A549 (cell line): Measurements from ENCODE around the gene PLAGL2. TPM values are rescaled to one million over a fixed set of nuclear protein-coding genes. Genes with fewer than 3 reads are reported as not detected.

Experiments
- ATAC-seq, 2 experiments: fragments of 200-7000 bp in 1 of 2; fragments of >200 bp in 1 of 2; cut with Nextera tagmentation in 1 of 2; cut with Tn5 transposase in 1 of 2; 3 replicates each; pipeline versions ENCODE4 v1.8.0 to v1.9.1; 2018 to 2020; ENCODE audit warnings: mild to moderate bottlenecking in 1 of 2, moderate library complexity in 1 of 2
- CTCF ChIA-PET: fragments of 300-600 bp; sonication (Branson Sonifier 250); formaldehyde crosslinking; extraction: SDS; loops from one replicate; lab custom pipeline; 2021; ENCODE audit warnings: antibody characterized with exemption, inconsistent platforms; lab: Yijun Ruan, JAX
- POLR2A ChIA-PET: fragments of 350-600 bp; formaldehyde crosslinking; extraction: SDS; loops from one replicate; lab custom pipeline; 2021; ENCODE audit warnings: antibody characterized with exemption, inconsistent platforms; lab: Yijun Ruan, JAX
- DNase-seq, 2 experiments: peaks; one replicate each; pipeline versions ENCODE4 v3.0.0 to v3.0.0-alpha.2; 2011 to 2016; ENCODE audit warnings: low read depth in 1 of 2, low spot score in 1 of 2
- FAIRE-seq: peaks from 2 replicates; lab custom pipeline; 2011; peaks lifted over from hg19 to GRCh38; lab: Jason Lieb, UNC
- H3K27ac ChIP-seq, 2 experiments: fragments of >200 bp; sonication (Bioruptor Twin); formaldehyde crosslinking; 3 replicates each; pipeline ENCODE4 v1.5.1; 2016 to 2017
- H3K4me1 ChIP-seq: fragments of >200 bp; sonication (Bioruptor Twin); formaldehyde crosslinking; 3 replicates; pipeline ENCODE4 v1.6.1; 2016
- H3K4me2 ChIP-seq: fragments of >200 bp; sonication (Bioruptor Twin); formaldehyde crosslinking; 3 replicates; pipeline ENCODE4 v1.6.1; 2016
- H3K4me3 ChIP-seq: fragments of >200 bp; sonication (Bioruptor Twin); formaldehyde crosslinking; 3 replicates; pipeline ENCODE4 v1.5.1; 2016
- H3K9me3 ChIP-seq: fragments of >200 bp; sonication (Bioruptor Twin); formaldehyde crosslinking; 3 replicates; pipeline ENCODE4 v1.6.1; 2016
- CBX8 ChIP-seq: fragments of 200-600 bp; sonication (generic); IDR thresholded peaks from 2 replicates; pipeline ENCODE4 v1.6.1; 2016
- CHD2 ChIP-seq: fragments of 150-350 bp; IDR thresholded peaks from 2 replicates; pipeline ENCODE4 v1.6.1; 2014; ENCODE audit warnings: low read length; ENCODE audit not compliant: partially characterized antibody
- EHF ChIP-seq: fragments of 250-450 bp; sonication (Bioruptor Pico); IDR thresholded peaks from 2 replicates; pipeline ENCODE4 v1.5.0; 2020; ENCODE audit warnings: mild to moderate bottlenecking
- EP300 ChIP-seq, 2 experiments: fragments of >200 bp; sonication (Bioruptor Twin); formaldehyde crosslinking; IDR thresholded peaks; 2 replicates in 1 of 2; 3 replicates in 1 of 2; pipeline ENCODE4 v1.6.1; 2016 to 2017
- ESRRA ChIP-seq: fragments of 150-350 bp; IDR thresholded peaks from 2 replicates; pipeline ENCODE4 v1.6.1; 2014; ENCODE audit warnings: mild to moderate bottlenecking, low read length, borderline replicate concordance
- FOSB ChIP-seq: fragments of 250-450 bp; sonication (Bioruptor Pico); IDR thresholded peaks from 2 replicates; pipeline ENCODE4 v1.5.0; 2020; ENCODE audit warnings: mild to moderate bottlenecking, moderate library complexity
- GATA3 ChIP-seq: IDR thresholded peaks from 2 replicates; pipeline ENCODE4 v1.6.1; 2012; ENCODE audit warnings: borderline replicate concordance
- HDAC2 ChIP-seq: fragments of 200-600 bp; sonication (generic); IDR thresholded peaks from 2 replicates; pipeline ENCODE4 v1.6.1; 2016
- HOXB5 ChIP-seq: fragments of 250-450 bp; sonication (Bioruptor Pico); IDR thresholded peaks from 2 replicates; pipeline ENCODE4 v1.5.0; 2020; ENCODE audit warnings: mild to moderate bottlenecking, moderate library complexity
- KDM1A ChIP-seq: fragments of 200-600 bp; sonication (generic); IDR thresholded peaks from 2 replicates; pipeline ENCODE4 v1.6.1; 2016; ENCODE audit warnings: low read depth, mild to moderate bottlenecking
- MAFK ChIP-seq: fragments of 450-650 bp; IDR thresholded peaks from 2 replicates; pipeline ENCODE4 v1.6.1; 2014; ENCODE audit not compliant: partially characterized antibody
- NFE2L2 ChIP-seq: fragments of 150-350 bp; conservative IDR thresholded peaks from 2 replicates; pipeline ENCODE4 v1.6.1; 2014; ENCODE audit warnings: low read length
- NPAS2 ChIP-seq: fragments of 250-450 bp; sonication (Bioruptor Pico); IDR thresholded peaks from 2 replicates; pipeline ENCODE4 v1.8.0; 2022; ENCODE audit warnings: mild to moderate bottlenecking, moderate library complexity, borderline replicate concordance
- NR3C1 ChIP-seq: fragments of >200 bp; sonication (Bioruptor Twin); formaldehyde crosslinking; IDR thresholded peaks from 3 replicates; pipeline ENCODE4 v1.6.1; 2017
- PHF8 ChIP-seq: fragments of 200-600 bp; sonication (generic); IDR thresholded peaks from 2 replicates; pipeline ENCODE4 v1.6.1; 2016; ENCODE audit warnings: low read depth, mild to moderate bottlenecking, antibody characterized with exemption, moderate library complexity, borderline replicate concordance
- RARB ChIP-seq: fragments of 250-450 bp; sonication (Bioruptor Pico); IDR thresholded peaks from 2 replicates; pipeline ENCODE4 v1.8.0; 2021; ENCODE audit warnings: mild to moderate bottlenecking, moderate library complexity
- RCOR1 ChIP-seq: fragments of 150-350 bp; IDR thresholded peaks from 2 replicates; pipeline ENCODE4 v1.6.1; 2014; ENCODE audit warnings: antibody characterized with exemption, low read length, low read depth
- RFX5 ChIP-seq: fragments of 450-650 bp; IDR thresholded peaks from 2 replicates; pipeline ENCODE4 v1.7.1; 2014; ENCODE audit warnings: antibody characterized with exemption, mild to moderate bottlenecking, moderate library complexity
- RNF2 ChIP-seq: fragments of 200-600 bp; sonication (generic); IDR thresholded peaks from 2 replicates; pipeline ENCODE4 v1.6.1; 2016; ENCODE audit warnings: low read depth, mild to moderate bottlenecking, antibody characterized with exemption, moderate library complexity, borderline replicate concordance
- SMC3 ChIP-seq: fragments of >200 bp; sonication (Bioruptor Twin); formaldehyde crosslinking; IDR thresholded peaks from 3 replicates; pipeline ENCODE4 v1.6.1; 2018; ENCODE audit warnings: inconsistent platforms
- TFCP2L1 ChIP-seq: fragments of 250-450 bp; sonication (Bioruptor Pico); IDR thresholded peaks from 2 replicates; pipeline ENCODE4 v1.5.0; 2021; ENCODE audit warnings: mild to moderate bottlenecking
- ZC3H11A ChIP-seq: fragments of 450-650 bp; IDR thresholded peaks from 2 replicates; pipeline ENCODE4 v1.6.1; 2014; ENCODE audit warnings: antibody characterized with exemption, mild to moderate bottlenecking
- ZSCAN20 ChIP-seq: fragments of 250-450 bp; sonication (Bioruptor Pico); IDR thresholded peaks from 2 replicates; pipeline ENCODE4 v1.8.0; 2022; ENCODE audit warnings: mild to moderate bottlenecking, moderate library complexity
- WGBS: methylation state at CpG from one replicate; pipeline ENCODE4 v1.1.6; 2017; ENCODE audit errors: missing lambda C conversion rate; 5-methylcytosine and 5-hydroxymethylcytosine counted together
- polyA plus RNA-seq, 4 experiments: library from polyadenylated mRNA; depleted of rRNA in 3 of 4; stranded (reverse); fragments of >200 nt; fragmentation: RNase III in 1 of 4; extraction: RNeasy Plus Mini Kit Qiagen cat#74134 plus additional on column Dnase treatment in 1 of 4; gene quantifications; 2 replicates in 3 of 4; 3 replicates in 1 of 4; pipeline ENCODE4 v1.2.3, GENCODE V29; 2011 to 2017
- TF ChIP-seq, protein P1 (sequence below): fragments of 450-650 bp; IDR thresholded peaks from 2 replicates; pipeline ENCODE4 v1.6.1; 2014; ENCODE audit warnings: antibody characterized with exemption
- TF ChIP-seq, protein P2 (sequence below): fragments of >200 bp; sonication (Bioruptor Twin); formaldehyde crosslinking; IDR thresholded peaks from 3 replicates; pipeline ENCODE4 v1.5.1; 2016
- TF ChIP-seq, protein P3 (sequence below): IDR thresholded peaks from 2 replicates; pipeline ENCODE4 v1.6.1; 2012
- TF ChIP-seq, protein P4 (sequence below): fragments of 150-350 bp; IDR thresholded peaks from 2 replicates; pipeline ENCODE4 v1.6.1; 2014; ENCODE audit warnings: low read depth, mild to moderate bottlenecking, low read length

PLAGL2 gene
- polyA plus RNA-seq, 2 of the 4 experiments (the other 2 are of a cell fraction), result 6.1 to 9.0 TPM

DNA sequence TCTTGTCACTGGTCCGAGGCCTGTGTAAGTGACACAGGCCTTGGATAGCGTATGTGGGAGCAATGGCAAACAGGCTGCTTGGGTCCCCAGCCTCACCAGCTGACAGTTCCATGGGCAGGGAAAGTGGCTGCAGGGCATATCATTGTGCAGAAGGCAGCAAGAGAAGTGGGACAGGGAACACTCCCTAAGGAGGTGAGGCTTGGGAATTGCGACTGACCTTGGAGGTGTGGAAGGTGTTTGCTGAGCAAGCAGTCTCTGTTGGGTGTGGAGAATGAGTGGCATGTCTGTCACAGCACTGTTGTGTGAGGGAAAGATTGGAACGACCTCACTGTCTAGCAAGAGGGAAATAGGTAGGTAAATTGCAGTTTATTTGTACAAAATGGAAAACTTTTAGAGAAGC is 16.9 kb upstream of the PLAGL2 start:
- Histone ChIP-seq H3K4me2 (no peak overlapping the region), H3K4me3 (no peak overlapping the region), H3K9me3 (no peaks in the 10 kb centered on the region), H3K27ac (no peak overlapping the region), H3K4me1 (no peaks in the 10 kb centered on the region)
- TF ChIP-seq MAFK (peak; percentile 4), ZC3H11A (no peak)
- FAIRE-seq (no peak), ATAC-seq (no peak), DNase-seq (no peak)
- ChIA-PET CTCF (interaction anchor here (0.6 to 1.7 kb wide), 2 partner anchors 11 to 79 kb away, joined by 4 read pairs; no protein-coding TSS in a partner anchor), POLR2A (no interaction called here)
- WGBS, result 90% methylated on average over 4 of the region's 4 CpGs

DNA sequence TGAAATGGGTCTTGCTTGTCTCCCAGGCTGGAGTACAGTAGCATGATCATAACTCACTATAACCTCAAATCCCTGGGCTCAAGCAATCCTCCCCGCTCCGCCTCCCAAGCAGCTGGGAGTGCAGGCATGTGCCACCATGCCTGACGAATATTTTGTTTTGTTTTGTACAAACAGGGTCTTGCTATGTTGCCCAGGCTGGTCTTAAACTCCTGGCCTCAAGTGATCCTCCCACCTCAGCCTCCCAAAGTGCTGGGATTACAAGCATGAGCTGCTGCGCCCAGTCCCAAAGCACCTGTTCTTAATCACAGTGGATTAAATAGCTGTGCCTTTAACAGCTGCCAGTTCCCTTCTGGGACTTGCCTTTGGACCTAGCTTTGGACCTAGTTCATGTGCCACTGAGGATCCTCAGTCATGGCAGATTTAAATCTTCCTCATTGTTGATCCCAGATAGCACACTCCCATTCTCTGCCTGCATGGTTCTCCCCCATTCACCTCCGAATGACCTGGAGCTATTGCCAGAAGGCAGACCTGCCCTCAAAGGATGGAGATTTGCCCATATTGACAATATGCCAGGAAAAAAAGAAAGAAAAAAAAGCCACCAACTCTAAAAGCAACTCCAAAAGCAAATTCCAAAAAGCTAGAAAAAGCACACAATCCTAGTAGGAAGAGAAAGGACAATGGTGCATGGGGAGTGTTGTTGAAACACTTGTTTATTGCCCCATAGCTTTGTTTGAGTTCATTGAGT is 10.8 kb upstream of the PLAGL2 start:
- no peak overlapping the region for H3K4me3 ChIP-seq
- H3K27ac ChIP-seq, result no peak overlapping the region
- no peaks in the 10 kb centered on the region for H3K4me1 ChIP-seq
- ChIA-PET POLR2A (no interaction called here), CTCF (interaction anchor here (1.2 to 1.5 kb wide), 2 partner anchors 11 to 118 kb away, joined by 3 to 5 read pairs; no protein-coding TSS in a partner anchor)
- FAIRE-seq (no peak), ATAC-seq (no peak), DNase-seq (no peak)
- no peak overlapping the region for H3K4me2 ChIP-seq
- H3K9me3 ChIP-seq, result no peaks in the 10 kb centered on the region
- TF ChIP-seq, protein P1, sequence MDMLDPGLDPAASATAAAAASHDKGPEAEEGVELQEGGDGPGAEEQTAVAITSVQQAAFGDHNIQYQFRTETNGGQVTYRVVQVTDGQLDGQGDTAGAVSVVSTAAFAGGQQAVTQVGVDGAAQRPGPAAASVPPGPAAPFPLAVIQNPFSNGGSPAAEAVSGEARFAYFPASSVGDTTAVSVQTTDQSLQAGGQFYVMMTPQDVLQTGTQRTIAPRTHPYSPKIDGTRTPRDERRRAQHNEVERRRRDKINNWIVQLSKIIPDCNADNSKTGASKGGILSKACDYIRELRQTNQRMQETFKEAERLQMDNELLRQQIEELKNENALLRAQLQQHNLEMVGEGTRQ, result no peak
- TF ChIP-seq HDAC2 (no peak), RCOR1 (no peak), TFCP2L1 (CRISPR knock-in tag) (no peak), CHD2 (no peak), NFE2L2 (no peak), ESRRA (no peak), RARB (CRISPR knock-in tag) (no peak), CBX8 (no peak), ZSCAN20 (CRISPR knock-in tag) (no peak), RFX5 (no peak), FOSB (CRISPR knock-in tag) (no peak), RNF2 (no peak), HOXB5 (CRISPR knock-in tag) (no peak), ZC3H11A (no peak), EHF (CRISPR knock-in tag) (no peak), NR3C1 (no peak), GATA3 (no peak)
- TF ChIP-seq, protein P2, sequence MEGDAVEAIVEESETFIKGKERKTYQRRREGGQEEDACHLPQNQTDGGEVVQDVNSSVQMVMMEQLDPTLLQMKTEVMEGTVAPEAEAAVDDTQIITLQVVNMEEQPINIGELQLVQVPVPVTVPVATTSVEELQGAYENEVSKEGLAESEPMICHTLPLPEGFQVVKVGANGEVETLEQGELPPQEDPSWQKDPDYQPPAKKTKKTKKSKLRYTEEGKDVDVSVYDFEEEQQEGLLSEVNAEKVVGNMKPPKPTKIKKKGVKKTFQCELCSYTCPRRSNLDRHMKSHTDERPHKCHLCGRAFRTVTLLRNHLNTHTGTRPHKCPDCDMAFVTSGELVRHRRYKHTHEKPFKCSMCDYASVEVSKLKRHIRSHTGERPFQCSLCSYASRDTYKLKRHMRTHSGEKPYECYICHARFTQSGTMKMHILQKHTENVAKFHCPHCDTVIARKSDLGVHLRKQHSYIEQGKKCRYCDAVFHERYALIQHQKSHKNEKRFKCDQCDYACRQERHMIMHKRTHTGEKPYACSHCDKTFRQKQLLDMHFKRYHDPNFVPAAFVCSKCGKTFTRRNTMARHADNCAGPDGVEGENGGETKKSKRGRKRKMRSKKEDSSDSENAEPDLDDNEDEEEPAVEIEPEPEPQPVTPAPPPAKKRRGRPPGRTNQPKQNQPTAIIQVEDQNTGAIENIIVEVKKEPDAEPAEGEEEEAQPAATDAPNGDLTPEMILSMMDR, result no peak
- 92% methylated on average over 5 of the region's 5 CpGs for WGBS

DNA sequence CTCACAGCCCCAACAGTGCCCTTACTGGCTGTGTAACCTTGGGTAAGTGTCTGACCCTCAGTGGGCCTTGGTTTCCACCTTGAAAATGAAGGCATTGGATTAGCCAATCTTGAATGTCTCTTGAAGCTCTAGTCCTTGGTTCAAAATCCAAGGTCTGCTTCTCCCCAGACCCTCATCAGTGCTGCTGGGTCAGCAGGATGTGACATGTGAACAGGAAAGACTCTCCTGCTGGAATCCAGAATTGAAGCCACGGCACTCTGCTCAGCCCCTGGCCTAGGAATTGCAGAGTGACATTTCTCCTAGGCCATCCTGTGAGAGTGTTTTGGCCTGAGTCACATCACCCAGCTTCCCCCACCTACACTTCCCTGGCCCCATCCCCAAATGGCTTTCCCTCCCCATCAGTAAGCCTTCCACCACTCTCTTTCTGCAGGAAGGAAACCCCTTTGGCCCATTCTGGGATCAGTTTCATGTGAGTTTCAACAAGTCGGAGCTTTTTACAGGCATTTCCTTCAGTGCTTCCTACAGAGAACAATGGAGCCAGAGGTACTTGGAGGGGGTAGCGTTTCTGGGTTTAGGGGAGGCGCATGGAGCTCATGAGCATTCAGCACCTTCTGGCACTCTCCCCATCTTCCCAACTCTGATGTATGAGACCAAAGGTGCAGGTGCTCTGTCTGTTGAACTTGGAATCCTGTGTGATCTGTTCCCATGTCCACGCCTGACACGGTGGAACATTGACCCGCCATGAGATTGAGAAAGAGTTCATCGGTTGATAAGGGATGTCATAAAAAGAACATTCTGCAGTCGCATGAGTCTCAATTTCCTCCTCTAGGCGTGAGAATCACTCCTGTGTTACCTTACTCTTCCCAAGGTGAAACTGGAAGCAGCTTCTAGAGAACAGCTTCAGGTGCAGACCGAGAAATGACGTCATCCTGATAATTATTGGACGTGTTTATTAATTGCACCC is 8.9 kb upstream of the PLAGL2 start:
- TF ChIP-seq, protein P3, sequence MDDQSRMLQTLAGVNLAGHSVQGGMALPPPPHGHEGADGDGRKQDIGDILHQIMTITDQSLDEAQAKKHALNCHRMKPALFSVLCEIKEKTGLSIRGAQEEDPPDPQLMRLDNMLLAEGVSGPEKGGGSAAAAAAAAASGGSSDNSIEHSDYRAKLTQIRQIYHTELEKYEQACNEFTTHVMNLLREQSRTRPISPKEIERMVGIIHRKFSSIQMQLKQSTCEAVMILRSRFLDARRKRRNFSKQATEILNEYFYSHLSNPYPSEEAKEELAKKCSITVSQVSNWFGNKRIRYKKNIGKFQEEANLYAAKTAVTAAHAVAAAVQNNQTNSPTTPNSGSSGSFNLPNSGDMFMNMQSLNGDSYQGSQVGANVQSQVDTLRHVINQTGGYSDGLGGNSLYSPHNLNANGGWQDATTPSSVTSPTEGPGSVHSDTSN, result no peak
- TF ChIP-seq, protein P4, sequence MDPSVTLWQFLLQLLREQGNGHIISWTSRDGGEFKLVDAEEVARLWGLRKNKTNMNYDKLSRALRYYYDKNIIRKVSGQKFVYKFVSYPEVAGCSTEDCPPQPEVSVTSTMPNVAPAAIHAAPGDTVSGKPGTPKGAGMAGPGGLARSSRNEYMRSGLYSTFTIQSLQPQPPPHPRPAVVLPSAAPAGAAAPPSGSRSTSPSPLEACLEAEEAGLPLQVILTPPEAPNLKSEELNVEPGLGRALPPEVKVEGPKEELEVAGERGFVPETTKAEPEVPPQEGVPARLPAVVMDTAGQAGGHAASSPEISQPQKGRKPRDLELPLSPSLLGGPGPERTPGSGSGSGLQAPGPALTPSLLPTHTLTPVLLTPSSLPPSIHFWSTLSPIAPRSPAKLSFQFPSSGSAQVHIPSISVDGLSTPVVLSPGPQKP, result no peak
- TF ChIP-seq, protein P1, result no peak
- no peak for TF ChIP-seq HDAC2
- no peak for TF ChIP-seq NPAS2 (CRISPR knock-in tag)
- TF ChIP-seq SMC3, result no peak
- TF ChIP-seq PHF8, result no peak
- TF ChIP-seq EP300 (IDR thresholded peaks at IDR 0.05), result no peak
- TF ChIP-seq NR3C1, result no peak
- TF ChIP-seq FOSB (CRISPR knock-in tag), result no peak
- no peak for TF ChIP-seq KDM1A
- no peak overlapping the region for H3K4me3 ChIP-seq
- H3K4me1 ChIP-seq, result no peaks in the 10 kb centered on the region
- H3K27ac ChIP-seq, result no peak overlapping the region
- WGBS, result 94% methylated on average over 13 of the region's 13 CpGs
- CTCF ChIA-PET, result no interaction called here
- ATAC-seq (no peak), DNase-seq (no peak), FAIRE-seq (no peak)
- no peaks in the 10 kb centered on the region for H3K9me3 ChIP-seq
- POLR2A ChIA-PET, result no interaction called here
- H3K4me2 ChIP-seq, result no peak overlapping the region
